Measurements from ENCODE around the gene NOS1.

- TF ChIP-seq POLR2A (IDR thresholded peaks at IDR 0.05; ENCODE audit: low read depth, low read length) (no peak), POLR2AphosphoS5 (IDR thresholded peaks at IDR 0.05; ENCODE audit: low read depth, low read length) (no peak), SPI1 (IDR thresholded peaks at IDR 0.05; ENCODE audit: low read depth, low read length) (no peak), TAF1 (IDR thresholded peaks at IDR 0.05; ENCODE audit: low read depth, low read length) (no peak)
These were observed 27.6 kb upstream of the NOS1 start for GRCh38 chr12:117388951-117389446.
